Endodermal cell (in vitro differentiated cells): ENCODE data around the gene EVX2. TPM values are rescaled to one million over a fixed set of nuclear protein-coding genes. Genes with fewer than 3 reads are reported as not detected.

Experiments
- DNase-seq: peaks from one replicate; pipeline ENCODE4 v3.0.0-alpha.2; 2017
- H3K27ac ChIP-seq: 2 replicates; pipeline ENCODE4 v1.5.1; 2013; ENCODE audit warnings: mild to moderate bottlenecking, low read depth, low read length, moderate library complexity
- H3K27me3 ChIP-seq: 2 replicates; pipeline ENCODE4 v1.6.1; 2013; ENCODE audit warnings: mild to moderate bottlenecking, low read length, moderate library complexity; ENCODE audit not compliant: insufficient read depth, control insufficient read depth, poor library complexity, severe bottlenecking
- H3K36me3 ChIP-seq: 2 replicates; pipeline ENCODE4 v1.7.0; 2013; ENCODE audit warnings: mild to moderate bottlenecking, low read length, moderate library complexity; ENCODE audit not compliant: control insufficient read depth, insufficient read depth
- H3K4me1 ChIP-seq: one replicate; pipeline ENCODE4 v1.7.0; 2013; ENCODE audit warnings: low read length; ENCODE audit not compliant: control insufficient read depth, insufficient read depth
- H3K4me3 ChIP-seq: 2 replicates; pipeline ENCODE4 v1.5.1; 2013; ENCODE audit warnings: mild to moderate bottlenecking, low read length, moderate library complexity
- H3K9ac ChIP-seq: 2 replicates; pipeline ENCODE4 v1.6.1; 2013; ENCODE audit warnings: mild to moderate bottlenecking, low read length, moderate library complexity; ENCODE audit not compliant: poor library complexity, severe bottlenecking; ENCODE audit errors: extremely low read depth
- H3K9me3 ChIP-seq: 2 replicates; pipeline ENCODE4 v1.6.1; 2013; ENCODE audit warnings: mild to moderate bottlenecking, low read length, moderate library complexity; ENCODE audit not compliant: control insufficient read depth
- H3K27ac Mint-ChIP-seq: 2 replicates; pipeline ENCODE4 v1.8.0; 2020; ENCODE audit warnings: mixed read lengths
- H3K27me3 Mint-ChIP-seq: 2 replicates; pipeline ENCODE4 v1.8.0; 2021; ENCODE audit warnings: mild to moderate bottlenecking, mixed read lengths; ENCODE audit not compliant: insufficient read depth
- H3K36me3 Mint-ChIP-seq: 2 replicates; pipeline ENCODE4 v1.8.0; 2020; ENCODE audit warnings: low read depth, mixed read lengths
- H3K4me1 Mint-ChIP-seq: 2 replicates; pipeline ENCODE4 v1.8.0; 2020; ENCODE audit warnings: mixed read lengths
- H3K4me3 Mint-ChIP-seq: 2 replicates; pipeline ENCODE4 v1.8.0; 2020; ENCODE audit warnings: mild to moderate bottlenecking, moderate library complexity, mixed read lengths
- H3K9me3 Mint-ChIP-seq: 2 replicates; pipeline ENCODE4 v1.8.0; 2020; ENCODE audit warnings: mild to moderate bottlenecking, mixed read lengths
- WGBS, 2 experiments: methylation state at CpG; one replicate each; pipeline versions ENCODE4 v1.1.5 to v1.1.7; 2013; ENCODE audit warnings: missing lambda C conversion rate in 2 of 2, mixed read lengths in 1 of 2; ENCODE audit not compliant: insufficient coverage in 1 of 2, insufficient read length in 1 of 2; 5-methylcytosine and 5-hydroxymethylcytosine counted together
- total RNA-seq, 2 donors: library from RNA; stranded (reverse); fragmentation: NEBNext Ultra II Directional in 1 of 2; extraction: Animal tissue kit (Norgen Biotek cat#: 25700) in 1 of 2; gene quantifications; 2 replicates in 1 of 2; 3 replicates in 1 of 2; pipeline ENCODE4 v1.2.1, GENCODE V29; 2021
- TF ChIP-seq, protein P1 (sequence below): fragments of 200-600 bp; sonication (generic); conservative IDR thresholded peaks from 2 replicates; pipeline ENCODE4 v1.5.0; 2021; ENCODE audit warnings: antibody characterized with exemption, mild to moderate bottlenecking

The EVX2 gene
- total RNA-seq, 2 donors from 2014 or later, result not detected

DNA sequence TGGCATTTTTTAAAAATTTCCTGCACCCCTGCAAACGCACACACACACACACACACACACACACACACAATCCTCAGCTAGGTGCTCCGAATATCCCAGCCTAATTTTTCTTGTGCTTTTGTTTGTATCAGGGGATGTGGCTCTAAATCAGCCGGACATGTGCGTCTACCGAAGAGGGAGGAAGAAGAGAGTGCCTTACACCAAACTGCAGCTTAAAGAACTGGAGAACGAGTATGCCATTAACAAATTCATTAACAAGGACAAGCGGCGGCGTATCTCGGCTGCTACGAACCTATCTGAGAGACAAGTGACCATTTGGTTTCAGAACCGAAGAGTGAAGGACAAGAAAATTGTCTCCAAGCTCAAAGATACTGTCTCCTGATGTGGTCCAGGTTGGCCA is 10.6 kb upstream of the EVX2 start:
- Mint-ChIP-seq H3K4me3 (no peak overlapping the region), H3K9me3 (no peaks in the 10 kb centered on the region), H3K27ac (no peak overlapping the region), H3K4me1 (peaks cover 33% of the 10 kb centered on the region), H3K36me3 (no peaks in the 10 kb centered on the region), H3K27me3 (peaks cover 96% of the 10 kb centered on the region)
- Histone ChIP-seq H3K4me3 (no peak overlapping the region), H3K9ac (no peak overlapping the region), H3K27ac (no peak overlapping the region), H3K36me3 (no peaks in the 10 kb centered on the region), H3K27me3 (peaks cover 99% of the 10 kb centered on the region), H3K9me3 (peaks cover 5% of the 10 kb centered on the region), H3K4me1 (peaks cover under 1% of the 10 kb centered on the region)
- WGBS, 2 experiments, result 5 to 6% methylated on average over 10 to 12 of the region's 12 CpGs
- peak; percentile 52 for DNase-seq
- TF ChIP-seq, protein P1, sequence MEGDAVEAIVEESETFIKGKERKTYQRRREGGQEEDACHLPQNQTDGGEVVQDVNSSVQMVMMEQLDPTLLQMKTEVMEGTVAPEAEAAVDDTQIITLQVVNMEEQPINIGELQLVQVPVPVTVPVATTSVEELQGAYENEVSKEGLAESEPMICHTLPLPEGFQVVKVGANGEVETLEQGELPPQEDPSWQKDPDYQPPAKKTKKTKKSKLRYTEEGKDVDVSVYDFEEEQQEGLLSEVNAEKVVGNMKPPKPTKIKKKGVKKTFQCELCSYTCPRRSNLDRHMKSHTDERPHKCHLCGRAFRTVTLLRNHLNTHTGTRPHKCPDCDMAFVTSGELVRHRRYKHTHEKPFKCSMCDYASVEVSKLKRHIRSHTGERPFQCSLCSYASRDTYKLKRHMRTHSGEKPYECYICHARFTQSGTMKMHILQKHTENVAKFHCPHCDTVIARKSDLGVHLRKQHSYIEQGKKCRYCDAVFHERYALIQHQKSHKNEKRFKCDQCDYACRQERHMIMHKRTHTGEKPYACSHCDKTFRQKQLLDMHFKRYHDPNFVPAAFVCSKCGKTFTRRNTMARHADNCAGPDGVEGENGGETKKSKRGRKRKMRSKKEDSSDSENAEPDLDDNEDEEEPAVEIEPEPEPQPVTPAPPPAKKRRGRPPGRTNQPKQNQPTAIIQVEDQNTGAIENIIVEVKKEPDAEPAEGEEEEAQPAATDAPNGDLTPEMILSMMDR, result no peak

DNA sequence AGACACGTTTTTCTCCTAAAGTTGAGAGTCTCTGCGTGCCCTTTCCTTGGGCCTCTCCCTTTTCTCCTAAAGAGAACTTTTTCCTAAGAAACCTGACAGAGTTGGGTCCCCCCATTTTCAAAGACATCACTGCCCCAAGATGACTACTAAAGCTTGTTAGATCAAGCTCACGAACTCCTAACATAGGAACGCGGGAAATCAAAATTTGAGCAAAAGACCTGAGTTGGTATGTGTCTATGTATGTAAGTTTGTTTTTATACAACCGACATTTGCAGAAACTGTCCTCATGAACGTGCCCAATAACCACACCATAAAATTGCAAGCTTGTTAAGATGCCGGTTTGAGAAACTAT is 10.1 kb upstream of the EVX2 start:
- WGBS, 2 experiments, result 0 to 10% methylated on average over 2 to 8 of the region's 8 CpGs
- Mint-ChIP-seq H3K4me3 (no peak overlapping the region), H3K27ac (no peak overlapping the region)

DNA sequence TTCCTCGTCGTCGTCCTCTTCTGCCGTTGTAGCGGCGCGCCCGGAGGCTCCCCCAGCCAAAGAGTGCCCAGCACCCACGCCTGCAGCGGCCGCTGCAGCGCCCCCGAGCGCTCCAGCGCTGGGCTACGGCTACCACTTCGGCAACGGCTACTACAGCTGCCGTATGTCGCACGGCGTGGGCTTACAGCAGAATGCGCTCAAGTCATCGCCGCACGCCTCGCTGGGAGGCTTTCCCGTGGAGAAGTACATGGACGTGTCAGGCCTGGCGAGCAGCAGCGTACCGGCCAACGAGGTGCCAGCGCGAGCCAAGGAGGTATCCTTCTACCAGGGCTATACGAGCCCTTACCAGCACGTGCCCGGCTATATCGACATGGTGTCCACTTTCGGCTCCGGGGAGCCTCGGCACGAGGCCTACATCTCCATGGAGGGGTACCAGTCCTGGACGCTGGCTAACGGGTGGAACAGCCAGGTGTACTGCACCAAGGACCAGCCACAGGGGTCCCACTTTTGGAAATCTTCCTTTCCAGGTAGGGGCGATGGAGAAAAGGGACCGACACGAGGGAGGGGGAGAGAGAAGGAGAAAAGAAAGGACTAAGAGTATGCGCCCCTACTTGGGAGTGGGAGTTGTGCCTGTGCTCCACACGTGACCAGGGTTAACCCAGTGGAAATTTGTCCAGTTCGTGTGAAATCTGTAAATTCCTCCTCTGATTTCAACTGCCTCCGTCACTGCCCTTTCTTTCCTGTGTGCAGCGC is 9.6 kb upstream of the EVX2 start:
- Histone ChIP-seq H3K27me3 (peaks cover 99% of the 10 kb centered on the region), H3K27ac (no peak overlapping the region), H3K4me3 (peak overlapping the region; percentile 66), H3K9ac (no peak overlapping the region), H3K9me3 (peaks cover 5% of the 10 kb centered on the region), H3K36me3 (no peaks in the 10 kb centered on the region), H3K4me1 (peaks cover 5% of the 10 kb centered on the region)
- no peak overlapping the region for H3K27ac Mint-ChIP-seq
- 2 to 4% methylated on average over 36 to 53 of the region's 53 CpGs for WGBS, 2 experiments
- TF ChIP-seq, protein P1, result peak; percentile 62
- DNase-seq, result peak; percentile 80
- H3K36me3 Mint-ChIP-seq, result no peaks in the 10 kb centered on the region
- no peaks in the 10 kb centered on the region for H3K9me3 Mint-ChIP-seq
- H3K27me3 Mint-ChIP-seq, result peaks cover 96% of the 10 kb centered on the region
- peak overlapping the region; percentile 48 for H3K4me3 Mint-ChIP-seq
- H3K4me1 Mint-ChIP-seq, result peaks cover 34% of the 10 kb centered on the region

More for the DNA sequence above, 10.1 kb upstream of the EVX2 start:
- no peak for DNase-seq
- Mint-ChIP-seq H3K36me3 (no peaks in the 10 kb centered on the region), H3K27me3 (peaks cover 96% of the 10 kb centered on the region), H3K9me3 (no peaks in the 10 kb centered on the region), H3K4me1 (peaks cover 32% of the 10 kb centered on the region)
- Histone ChIP-seq H3K9ac (no peak overlapping the region), H3K9me3 (peaks cover 5% of the 10 kb centered on the region), H3K36me3 (no peaks in the 10 kb centered on the region), H3K4me1 (peaks cover 5% of the 10 kb centered on the region), H3K27ac (no peak overlapping the region), H3K27me3 (peaks cover 99% of the 10 kb centered on the region), H3K4me3 (no peak overlapping the region)
- TF ChIP-seq, protein P1, result no peak
